OCI-M1 (cell line): ENCODE data around the gene ADA.
"Not testable (repeated sequence)": the region's sequence is repeated elsewhere in the genome, so short reads cannot be mapped to it uniquely, and the experiment has no call there.

Experiments used
- DNase-seq: peaks from one replicate; lab custom pipeline; 2025; lab: John Stamatoyannopoulos, UW

Gene ADA

DNA sequence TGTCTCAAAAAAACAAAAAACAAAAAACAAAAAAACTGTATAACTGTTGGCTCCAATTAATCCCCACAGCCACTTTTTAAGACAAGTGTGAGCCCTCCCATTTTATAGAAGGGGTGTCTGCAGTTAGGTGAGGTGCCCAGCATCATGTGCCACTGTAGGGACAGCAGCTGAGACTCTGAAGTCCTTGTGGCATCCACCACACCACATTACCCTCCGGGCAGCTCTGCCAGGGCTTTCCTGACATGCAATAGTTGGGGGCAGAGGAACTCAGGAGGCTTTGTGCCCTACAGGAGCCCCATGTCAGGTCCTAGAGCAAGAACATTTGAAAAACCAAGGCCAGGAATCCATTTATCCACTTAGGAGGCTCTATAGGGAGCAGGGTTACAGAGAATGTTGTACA, 51.8 kb downstream of the ADA start:
- DNase-seq = no peak

DNA sequence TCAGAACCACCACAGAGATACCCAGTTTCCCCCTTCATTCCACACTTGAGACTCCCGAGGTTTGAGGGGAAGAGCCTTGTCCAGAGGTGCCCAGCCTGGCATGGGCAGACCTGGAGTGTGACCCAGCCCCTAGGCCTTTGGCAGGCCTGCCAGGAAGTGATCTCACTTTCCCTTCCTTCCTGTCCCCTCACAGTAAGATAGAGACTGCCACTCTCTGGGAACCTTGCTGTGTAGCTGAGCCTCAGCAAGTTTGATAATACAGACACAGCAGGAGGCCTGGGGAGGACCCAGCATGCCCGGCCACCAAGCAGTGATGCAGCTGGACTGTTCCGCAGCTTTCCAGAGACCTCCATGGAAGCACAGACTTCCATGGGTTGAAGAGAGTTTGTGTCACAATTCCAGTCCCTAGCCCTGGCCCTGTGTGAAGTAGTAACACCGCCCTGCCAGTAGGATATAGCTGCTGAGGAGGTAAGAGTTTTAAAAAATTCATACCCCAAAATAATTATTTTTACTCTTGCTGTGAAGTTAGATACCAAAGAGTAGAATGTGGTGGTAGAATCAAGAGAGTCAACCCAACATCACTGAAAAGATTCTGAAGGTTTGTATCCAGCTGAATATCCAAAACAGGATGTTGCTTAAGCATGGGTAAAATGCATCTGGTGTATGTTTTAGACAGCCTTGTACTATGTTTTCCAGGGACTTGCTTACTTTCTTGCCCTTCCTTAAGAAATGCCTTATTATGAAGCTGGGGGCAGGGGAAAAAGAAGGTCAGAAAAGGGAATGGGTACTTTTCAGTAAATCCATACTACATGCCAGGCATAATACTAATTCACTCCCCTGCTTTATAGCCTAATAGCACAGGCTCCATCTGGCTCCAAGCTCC, 52.8 kb downstream of the ADA start:
- DNase-seq = no peak

- no peak for DNase-seq
These were observed 53.6 kb downstream of the ADA start for GRCh38 chr20:44597930-44598329.

GRCh38 chr20:44597516-44597915, 54.0 kb downstream of the ADA start:
- DNase-seq = no peak

DNA sequence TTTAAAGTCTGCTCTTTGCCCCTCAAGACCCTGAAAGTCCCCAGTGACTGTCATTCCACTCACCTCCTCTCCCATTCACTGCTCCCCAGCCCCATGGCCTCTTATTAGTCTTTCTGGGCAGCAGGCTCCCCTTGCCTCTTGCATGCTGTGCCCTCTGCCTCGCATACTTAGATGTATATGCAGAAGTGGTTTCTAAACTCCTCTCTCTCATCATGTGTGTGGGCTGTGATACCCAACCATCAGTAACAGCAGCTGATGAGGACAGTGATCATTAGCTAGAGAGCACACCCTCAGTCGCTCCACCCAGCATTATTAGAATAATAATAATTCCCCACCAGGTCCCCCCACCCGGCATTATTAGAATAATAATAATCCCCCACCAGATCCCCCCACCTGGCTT, 54.6 kb downstream of the ADA start:
- no peak for DNase-seq

- no peak for DNase-seq
These were observed 55.5 kb downstream of the ADA start for GRCh38 chr20:44596010-44596409.

GRCh38 chr20:44594730-44595129, 56.8 kb downstream of the ADA start:
- peak; percentile 85 for DNase-seq

GRCh38 chr20:44593751-44594150, 57.7 kb downstream of the ADA start:
- DNase-seq = no peak

GRCh38 chr20:44592366-44592765, 59.1 kb downstream of the ADA start:
- no peak for DNase-seq

- DNase-seq = peak; percentile 58
These were observed 60.3 kb downstream of the ADA start for GRCh38 chr20:44590980-44591778.

DNA sequence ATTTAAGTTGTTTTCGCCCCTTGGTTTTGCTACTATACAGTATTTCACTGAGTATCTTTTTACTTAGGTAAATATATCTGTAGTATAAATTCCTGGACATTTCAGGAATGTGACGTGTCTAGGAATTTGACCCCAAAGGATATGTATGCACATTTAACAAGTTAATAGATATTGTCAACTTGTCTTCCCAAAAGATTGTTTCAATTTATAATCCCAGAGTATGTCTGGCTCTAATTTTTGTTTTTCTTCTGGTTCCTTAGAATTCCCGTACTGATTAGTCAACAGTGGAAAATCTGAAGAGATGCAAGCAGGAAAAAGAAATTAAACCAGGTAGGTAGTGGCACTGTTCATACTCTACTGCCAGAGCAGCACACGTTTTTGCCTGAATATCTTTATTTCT, 62.0 kb downstream of the ADA start:
- DNase-seq = no peak

GRCh38 chr20:44588321-44588720, 63.2 kb downstream of the ADA start:
- DNase-seq = not testable (repeated sequence)

DNA sequence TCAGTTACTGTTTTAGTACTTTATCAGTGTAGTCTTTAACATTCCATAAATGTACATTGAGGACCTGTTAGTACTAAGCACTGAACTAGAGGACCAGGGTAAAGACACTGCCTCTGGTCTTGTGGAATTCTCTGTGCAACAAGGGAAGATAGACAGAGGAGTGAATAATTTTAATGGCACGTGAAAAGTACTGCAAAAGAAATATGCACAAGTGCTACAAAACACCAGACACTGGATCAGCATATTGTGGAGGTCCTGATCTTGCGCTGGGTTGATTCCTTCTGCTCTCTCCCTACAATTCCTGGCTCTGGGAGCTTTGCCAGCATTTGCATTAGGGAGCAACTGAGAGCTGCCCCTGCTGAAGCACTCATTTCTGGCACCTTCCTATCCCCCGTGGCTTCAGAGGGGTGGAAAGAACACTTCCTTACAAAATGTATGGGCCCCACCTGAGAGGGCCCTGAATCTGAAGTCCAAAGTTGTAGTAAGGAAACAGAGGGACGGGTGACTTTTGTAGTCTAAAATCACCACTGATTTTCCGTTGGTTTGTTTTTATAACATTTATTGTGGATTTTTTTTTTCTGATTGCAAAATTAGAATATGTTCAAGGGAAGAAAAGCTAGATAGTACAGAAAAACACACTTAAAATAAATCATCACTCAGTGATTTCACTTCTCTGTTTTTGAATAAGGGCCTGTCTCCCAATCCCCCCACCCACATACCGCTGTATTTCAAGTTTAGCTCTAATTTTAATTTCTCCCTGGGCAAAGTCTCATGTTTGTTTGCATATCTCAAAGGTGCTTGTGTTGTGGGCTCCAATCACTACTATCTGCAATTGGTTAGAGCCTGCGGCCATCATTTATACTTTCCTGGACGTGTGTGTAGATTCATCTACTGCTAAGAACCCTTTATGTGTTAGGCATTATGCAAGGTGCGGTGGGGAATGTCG, 64.2 kb downstream of the ADA start:
- no peak for DNase-seq

GRCh38 chr20:44586289-44586911, 65.1 kb downstream of the ADA start:
- peak; percentile 27 for DNase-seq

- no peak for DNase-seq
These were observed 66.2 kb downstream of the ADA start for GRCh38 chr20:44585057-44585963.

DNA sequence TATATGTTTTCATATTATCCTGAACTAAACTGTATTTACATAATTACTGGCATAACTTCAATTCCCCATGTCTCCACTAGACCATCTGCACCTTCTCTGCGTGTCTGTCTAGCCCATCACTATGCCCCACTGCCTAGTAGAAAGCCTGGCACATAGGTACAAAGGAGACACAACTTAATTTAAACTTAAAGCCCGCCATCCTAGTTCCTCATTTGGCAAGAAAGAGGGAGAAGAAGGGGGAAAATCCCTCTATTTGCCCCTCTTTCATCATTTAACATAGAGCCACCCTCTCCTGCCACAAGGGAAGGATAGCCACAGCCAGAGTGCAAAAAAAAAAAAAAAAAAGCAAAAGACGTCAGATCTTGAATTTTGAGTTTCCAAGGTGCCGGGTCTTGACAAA, 67.3 kb downstream of the ADA start:
- no peak for DNase-seq

DNA sequence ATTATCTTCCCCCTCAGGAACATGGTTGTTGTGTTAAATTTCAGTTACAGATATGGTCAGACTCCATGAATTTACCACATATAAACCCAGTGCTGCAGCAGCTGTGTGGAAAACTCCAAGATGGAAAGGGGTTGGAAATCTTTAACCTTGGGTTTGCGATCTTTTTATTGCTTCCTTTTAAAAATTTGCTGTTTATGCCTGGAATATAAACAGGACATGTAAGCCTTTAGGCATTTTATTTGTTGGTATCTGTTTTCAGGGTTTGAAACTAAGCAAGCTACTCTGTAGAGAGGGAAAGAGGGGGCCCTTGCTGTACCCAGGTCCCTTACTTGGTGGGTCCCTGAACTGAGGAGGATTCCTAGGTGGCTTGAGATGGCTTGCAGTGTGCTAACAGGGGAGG, 68.3 kb downstream of the ADA start:
- DNase-seq = no peak

DNA sequence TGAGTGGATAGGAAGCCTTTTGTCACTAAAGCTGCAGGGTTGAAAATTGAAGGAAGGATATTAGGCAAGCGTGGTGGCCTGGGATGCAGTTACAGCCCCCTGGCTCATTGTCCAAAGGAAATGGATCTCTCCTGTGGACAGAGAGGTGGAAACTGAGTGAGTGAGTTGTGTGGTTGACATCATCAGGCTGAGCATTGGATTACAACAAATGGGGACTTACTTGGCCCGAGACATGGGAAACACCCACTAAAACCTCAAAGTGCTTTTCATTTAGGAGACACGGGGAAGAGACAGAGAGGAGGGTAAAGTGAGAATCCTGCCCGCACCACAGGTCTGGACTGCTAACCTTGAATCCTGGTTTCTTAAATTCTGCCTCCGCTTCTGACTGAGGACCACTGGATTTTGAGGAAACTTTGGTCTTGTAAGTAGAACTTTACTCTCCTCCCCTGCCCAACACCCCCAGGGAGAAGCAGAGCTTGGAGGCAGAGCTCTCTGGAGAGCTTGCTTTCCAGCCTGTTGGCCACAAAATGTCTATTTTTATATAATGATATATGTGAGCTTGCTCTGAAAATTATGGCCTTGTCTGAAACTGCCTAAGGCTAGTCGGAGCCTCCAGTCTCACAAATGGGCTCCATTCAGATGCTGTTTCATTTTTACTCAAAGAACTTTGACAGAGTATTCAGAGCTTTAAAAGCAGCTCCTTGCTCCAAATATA, 69.0 kb downstream of the ADA start, which contains the start of gene PKIG:
TSS of gene PKIG (plus strand) at position 269 of the 715 bp plus-strand sequence. CDS start 31,978 bp downstream, outside the sequence.
- DNase-seq = peak; percentile 72

GRCh38 chr20:44581515-44581914, 70.0 kb downstream of the ADA start:
- DNase-seq = no peak
